HG03439 (cell line): ENCODE data around the gene IFNL3.
"Not testable (repeated sequence)": the region's sequence is repeated elsewhere in the genome, so short reads cannot be mapped to it uniquely, and the experiment has no call there.

Source experiments
- ATAC-seq: cut with Tn5 transposase; IDR thresholded peaks from one replicate; pipeline ENCODE4 v1.9.1; 2021; ENCODE audit warnings: mild to moderate bottlenecking, moderate library complexity; ENCODE audit not compliant: unreplicated experiment

IFNL3 gene

DNA sequence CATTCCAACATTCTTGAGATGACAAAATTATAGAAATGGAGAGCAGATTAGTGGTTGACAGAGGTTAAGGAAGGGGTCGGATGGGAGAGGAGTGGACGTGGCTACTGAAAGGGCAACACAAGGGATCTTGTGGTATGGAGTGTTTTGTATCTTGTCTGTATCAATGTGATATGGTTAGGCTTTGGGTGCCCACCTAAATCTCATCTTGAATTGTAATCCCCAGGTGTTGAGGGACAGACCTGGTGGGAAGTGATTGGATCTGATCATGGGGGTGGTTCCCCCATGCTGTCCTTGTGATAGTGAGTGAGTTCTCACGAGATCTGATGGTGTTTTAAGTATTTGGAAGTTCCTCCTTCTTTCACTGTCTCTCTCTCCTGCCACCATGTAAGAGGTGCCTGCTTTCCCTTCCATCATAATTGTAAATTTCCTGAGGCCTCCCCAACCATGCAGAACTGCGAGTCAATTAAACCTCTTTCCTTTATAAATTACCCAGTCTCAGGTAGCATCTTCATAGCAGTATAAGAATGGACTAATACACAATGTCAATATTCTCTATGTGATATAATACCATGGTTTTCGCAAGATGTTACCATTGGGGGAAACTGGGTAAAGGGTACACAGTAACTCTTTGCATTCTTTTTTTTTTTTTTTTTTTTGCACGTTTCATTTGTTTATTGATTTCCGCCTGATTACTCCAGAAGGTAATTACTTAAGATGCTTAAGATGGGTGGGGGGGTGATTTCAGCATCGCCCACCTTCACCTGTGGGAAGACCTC is 8.8 kb upstream of the IFNL3 start:
- ATAC-seq, result no peak

DNA sequence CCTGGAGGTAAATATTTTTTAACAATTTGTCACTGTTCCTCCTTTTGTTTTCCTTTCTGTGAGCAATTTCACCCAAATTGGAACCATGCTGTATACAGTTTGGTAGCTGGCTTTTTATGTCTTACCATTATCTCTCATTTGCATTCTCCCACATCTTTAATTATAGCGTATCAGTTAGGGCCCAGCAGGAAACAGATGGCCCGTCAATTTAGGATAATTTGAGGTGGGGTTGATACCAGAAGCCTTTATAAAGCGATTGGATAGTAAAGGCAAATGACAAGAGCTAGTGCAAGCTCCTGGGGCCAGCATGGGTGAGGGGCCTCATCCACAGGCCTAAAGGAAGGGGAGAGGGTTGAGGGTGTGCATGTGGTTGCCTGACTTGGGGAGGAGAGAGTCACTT is 7.7 kb upstream of the IFNL3 start:
- ATAC-seq, result no peak

DNA sequence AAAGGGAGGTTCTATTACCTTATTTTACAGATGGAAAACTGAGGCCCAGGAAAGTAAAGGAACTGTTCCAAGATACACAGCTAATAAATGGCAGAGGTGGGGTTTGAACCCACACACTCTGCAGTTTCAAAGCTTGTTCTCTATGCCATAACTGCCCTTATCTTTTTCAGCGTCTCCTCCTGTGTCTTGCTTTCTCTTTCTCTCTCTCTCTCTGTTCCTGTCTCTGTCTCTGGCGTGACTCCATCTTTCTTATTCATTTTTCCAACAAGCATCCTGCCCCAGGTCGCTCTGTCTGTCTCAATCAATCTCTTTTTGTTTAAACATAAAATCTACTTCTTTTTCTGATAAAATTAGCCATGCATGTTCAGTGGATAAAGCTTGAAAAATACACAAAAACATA is 7.0 kb upstream of the IFNL3 start:
- ATAC-seq, result no peak

DNA sequence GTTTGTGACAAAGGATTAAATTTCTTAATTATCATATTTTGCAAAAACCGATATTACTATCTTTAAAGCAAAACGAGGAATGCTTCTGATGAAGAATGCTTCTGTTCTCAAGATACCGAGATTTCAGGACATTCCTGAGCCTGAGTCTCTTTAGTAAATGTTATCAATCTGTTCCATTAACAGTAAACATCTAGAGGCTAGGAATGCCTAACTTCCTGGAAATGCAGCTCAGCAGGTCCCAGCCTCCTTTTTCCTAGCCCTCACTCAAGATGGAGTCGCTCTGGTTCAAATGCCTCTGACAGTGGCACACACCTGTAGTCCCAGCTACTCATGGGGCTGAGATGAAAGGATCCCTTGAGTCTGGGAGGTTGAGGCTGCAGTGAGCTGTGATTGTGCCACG is 6.3 kb upstream of the IFNL3 start:
- no peak for ATAC-seq

DNA sequence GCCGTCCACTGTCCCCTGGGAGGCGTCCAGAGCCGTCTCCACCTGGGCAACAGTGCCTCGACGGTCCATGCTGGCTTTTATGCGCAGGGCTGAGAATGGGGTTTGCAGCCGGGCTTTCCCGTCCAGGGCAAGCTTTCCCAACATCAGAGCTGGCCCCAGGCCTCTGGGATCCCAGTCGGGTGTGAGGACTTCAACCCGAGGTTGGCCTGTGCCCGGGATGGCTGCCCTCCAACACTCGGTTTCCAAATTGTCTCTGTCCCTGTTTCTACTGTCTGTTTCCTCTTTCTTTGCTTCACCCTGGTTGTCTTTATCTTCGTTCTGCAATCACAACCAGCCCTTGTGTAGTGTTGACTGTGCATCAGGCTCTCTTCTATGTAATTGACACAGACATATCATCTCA is 4.0 kb upstream of the IFNL3 start, which contains the start of gene IFNL4:
TSS of gene IFNL4 (minus strand) at position 51 of the 400 bp plus-strand sequence.
- ATAC-seq, result no peak

DNA sequence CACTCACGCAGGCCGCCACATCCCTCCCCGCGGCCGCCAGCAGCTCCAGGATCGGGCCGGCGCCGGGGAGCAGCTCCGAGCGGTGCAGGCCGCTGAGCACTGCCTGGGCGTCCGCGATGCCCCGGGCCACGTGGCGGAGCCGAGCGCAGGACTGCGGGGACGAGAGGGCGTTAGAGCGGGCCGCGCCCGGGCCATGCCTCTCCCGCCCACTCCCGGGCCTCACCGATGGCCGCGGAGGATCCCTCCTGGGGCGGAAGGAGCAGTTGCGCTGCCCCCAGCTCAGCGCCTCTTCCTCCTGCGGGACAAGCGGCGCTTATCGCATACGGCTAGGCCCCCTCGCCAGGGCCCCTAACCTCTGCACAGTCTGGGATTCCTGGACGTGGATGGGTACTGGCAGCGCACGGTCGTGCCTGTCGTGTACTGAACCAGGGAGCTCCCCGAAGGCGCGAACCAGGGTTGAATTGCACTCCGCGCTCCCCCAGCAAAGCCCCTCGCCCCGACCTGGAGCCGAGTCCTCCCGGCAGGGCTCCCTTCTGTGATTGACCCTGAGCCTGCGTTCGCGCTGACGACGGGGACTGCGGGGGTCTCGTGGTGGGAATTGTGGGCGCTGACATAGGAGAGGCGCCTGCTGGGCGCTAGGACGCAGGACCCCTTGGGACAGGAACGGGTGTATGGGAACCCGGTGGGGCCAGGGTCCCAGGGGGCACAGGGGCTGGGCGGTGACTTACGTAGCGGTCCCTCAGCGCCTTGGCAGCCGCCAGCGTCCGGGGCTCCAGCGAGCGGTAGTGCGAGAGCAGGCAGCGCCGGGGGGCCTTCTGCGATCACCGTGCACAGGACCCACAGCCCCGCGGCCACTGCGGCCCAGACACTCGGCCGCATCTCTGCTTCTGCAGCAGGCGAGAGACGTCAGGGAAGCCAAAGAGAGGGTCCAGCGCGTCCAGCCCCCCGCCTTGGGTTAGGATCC is 3.2 kb upstream of the IFNL3 start:
- no peak for ATAC-seq

DNA sequence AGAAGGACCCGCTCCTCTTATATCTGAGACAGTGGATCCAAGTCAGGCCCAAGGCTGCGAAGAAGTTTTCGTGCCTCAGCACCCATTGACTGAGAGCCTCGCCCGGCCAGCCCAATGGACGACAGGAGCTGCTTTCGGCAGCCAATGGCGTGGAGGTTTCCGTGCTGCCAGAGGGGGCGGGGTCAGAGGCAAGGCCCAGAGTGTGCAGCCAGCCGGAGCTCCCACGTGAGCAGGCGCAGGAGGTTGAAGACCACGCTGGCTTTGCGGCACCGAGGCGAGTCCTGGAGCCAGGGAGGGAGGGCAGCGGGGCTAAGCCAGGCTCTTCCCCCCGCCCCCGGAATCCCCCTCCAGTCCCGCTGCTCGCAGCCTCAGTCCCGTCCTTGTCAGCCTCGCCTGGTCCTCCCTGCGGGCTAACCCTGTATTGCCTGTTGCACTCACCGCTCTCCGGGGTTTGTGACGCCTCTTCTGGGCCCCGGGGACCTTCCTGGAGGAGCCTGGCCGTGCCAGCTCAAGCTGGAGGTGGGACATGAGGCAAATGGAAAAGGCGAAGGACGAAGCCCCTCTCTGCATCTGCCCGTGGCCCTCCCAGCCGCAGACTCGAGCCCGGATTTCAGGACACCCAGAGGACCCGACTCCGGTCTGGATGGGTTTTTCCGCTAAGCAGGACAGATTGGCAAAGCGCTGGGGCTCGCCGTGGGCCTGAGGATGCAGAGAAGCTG is 2.3 kb upstream of the IFNL3 start:
- no peak for ATAC-seq

DNA sequence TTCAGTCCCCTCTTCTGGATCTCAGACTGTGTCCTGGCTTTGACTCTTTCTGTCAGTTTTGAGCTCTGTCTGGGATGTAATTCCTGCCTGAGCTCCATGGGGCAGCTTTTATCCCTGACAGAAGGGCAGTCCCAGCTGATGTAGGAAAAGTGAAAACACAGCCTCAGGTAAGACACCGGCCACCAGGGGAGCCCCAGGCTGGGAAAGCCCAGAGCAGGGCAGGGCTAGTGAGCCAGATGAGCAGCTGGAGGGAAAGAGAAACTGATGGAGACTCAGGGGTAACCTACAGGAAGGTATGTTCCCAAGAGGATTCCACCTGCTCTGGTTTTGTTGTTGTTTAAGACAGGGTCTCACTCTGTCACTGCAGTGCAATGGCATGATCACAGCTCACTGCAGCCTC is 360 bp upstream of the IFNL3 start:
- ATAC-seq, result not testable (repeated sequence)

DNA sequence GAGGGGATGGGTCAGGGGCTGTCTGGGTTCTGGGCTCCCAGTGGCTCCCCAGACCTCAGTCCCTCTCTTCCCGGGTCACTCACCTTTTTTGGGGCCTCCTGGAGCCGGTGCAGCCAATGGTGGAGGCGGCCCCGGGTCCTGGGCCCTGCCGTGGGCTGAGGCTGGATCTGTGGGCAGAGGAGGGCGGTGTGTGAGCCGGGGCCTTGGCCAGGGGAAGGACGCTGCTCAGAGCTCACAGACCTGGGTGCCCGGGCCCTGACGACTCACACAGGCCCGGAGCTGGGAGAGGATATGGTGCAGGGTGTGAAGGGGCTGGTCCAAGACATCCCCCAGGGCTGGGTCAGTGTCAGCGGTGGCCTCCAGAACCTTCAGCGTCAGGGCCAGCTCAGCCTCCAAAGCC is 1.1 kb downstream of the IFNL3 start:
- ATAC-seq, result not testable (repeated sequence)

DNA sequence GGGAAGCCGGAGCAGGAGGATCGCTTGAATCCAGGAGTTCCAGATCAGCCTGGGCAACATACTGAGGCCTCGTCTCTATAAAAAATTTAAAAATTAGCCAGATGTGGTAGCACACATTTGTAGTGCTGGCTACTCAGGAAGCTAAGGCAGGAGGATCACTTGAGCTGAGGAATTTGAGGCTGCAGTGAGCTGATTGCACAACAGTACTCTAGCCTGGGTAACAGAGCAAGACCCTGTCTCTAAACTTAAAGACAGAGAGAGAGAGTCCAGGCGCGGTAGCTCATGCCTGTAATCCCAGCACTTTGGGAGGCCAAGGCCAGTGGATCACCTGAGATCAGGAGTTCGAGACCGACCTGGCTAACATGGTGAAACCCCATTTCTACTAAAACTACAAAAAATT is 4.4 kb downstream of the IFNL3 start:
- ATAC-seq, result no peak

DNA sequence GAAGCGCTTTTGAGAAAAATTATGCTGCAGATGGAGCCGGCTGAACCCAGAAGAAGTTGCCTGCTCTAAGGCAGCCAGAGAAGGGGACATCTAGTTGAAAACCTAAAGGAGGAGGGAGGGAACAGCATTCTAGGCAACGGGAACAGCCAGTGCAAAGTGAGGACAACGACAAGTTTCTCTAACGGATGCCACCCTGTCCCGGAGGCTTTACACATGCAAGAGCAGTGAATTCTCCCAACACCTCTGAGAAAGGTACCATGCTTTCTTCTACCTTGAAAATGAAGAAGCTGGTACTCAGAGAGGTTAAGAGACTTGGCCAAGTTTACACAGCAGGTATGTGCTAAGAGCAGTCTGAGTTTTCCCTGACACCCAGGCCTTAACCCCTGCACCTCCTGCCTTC is 5.9 kb downstream of the IFNL3 start:
- ATAC-seq, result no peak

DNA sequence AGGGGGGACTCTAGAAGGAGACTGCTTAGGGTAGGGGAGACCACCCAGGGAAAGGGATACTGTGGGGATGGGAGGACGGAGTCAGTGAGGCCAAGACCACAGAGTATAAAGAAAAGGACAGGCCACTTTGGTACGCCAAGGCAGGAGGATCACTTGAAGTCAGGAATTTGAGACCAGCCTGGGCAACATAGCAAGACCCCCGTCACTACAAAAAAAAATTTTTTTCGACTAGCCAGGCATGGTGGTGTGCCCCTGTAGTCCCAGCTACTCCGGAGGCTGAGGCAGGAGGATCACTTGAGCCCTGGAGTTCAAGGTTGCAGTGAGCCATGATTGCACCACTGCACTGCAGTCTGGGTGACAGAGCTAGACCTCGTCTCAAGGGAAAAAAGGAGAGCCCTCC is 6.6 kb downstream of the IFNL3 start:
- ATAC-seq, result no peak

DNA sequence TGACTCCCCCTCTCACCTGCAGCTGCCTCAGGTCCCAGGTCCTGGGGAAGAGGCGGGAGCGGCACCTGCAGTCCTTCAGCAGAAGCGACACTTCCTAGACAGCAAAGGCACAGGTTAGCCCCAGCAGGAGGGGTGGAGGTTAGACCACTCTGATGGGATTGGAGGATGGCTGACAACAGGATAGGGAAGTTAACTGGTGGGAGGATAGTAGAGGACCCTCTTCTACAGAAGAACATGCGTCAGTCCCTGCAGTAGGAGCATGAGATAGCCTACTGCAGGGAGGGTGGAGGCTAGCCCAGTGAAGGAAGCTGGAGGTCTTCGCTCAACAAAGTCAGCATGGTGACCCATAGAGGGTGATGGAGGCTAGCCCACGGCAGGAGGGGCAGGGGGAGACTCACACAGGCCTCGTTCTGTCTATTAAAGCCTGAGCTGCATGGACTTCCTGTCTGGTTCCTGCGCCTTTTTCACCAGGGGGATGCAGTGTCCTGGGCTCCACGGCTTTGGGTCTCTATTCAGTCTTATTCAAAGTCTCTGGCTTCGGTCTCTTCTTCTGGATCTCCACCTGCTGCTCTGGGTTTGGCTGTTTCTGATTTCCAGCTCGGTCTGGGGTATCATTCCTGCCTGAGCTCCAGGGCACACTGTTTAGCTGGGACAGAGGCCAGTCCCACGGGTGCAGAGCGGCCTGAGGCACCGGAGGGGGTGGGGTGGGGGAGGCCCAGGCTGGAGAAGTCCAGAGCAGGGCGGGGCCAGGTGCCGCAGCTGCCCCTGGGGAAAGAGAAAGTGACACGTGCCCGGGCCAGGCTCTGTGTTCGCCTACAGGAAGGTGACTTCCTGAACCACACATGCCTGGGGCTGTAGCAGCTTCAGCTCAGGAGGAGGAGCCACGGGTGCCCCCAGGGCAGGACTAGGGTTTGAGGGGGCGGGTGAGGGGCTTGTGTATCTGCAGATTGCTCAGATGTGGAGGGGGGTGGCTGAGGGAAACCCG is 7.3 kb downstream of the IFNL3 start:
- ATAC-seq, result no peak

DNA sequence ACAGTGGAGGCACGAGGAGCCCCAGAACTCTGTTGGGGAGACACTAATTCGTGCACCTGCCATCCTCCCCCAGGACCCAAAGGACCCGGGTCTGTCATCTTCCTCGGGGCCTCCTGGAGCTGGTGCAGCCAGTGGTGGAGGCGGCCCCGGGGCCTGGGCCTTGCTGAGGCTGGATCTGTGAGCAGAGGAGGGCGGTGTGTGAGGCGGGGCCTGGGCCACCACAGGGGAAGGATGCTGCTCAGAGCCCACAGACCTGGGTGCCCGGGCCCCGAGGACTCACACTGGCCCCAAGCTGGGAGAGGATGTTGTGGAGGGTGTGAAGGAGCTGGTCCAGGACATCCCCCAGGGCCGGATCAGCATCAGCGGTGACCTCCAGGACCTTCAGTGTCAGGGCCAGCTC is 8.3 kb downstream of the IFNL3 start:
- no peak for ATAC-seq

DNA sequence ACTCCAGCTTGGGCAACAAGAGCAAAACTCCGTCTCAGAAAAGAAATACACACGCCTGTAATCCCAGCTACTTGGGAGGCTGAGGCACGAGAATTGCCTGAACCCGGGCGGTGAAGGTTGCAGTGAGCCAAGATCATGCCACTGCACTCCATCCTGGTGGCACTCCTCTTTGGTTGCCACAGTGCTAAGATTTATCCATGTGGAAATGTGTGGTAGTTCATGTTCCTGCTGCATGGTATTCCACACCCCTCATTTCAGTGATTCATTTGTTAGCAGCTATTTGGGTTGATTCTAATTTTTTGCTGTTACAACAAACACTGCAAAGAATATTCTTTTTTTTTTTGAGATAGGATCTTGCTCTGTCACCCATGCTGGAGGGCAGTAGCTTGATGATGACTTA is 12.1 kb downstream of the IFNL3 start:
- no peak for ATAC-seq

DNA sequence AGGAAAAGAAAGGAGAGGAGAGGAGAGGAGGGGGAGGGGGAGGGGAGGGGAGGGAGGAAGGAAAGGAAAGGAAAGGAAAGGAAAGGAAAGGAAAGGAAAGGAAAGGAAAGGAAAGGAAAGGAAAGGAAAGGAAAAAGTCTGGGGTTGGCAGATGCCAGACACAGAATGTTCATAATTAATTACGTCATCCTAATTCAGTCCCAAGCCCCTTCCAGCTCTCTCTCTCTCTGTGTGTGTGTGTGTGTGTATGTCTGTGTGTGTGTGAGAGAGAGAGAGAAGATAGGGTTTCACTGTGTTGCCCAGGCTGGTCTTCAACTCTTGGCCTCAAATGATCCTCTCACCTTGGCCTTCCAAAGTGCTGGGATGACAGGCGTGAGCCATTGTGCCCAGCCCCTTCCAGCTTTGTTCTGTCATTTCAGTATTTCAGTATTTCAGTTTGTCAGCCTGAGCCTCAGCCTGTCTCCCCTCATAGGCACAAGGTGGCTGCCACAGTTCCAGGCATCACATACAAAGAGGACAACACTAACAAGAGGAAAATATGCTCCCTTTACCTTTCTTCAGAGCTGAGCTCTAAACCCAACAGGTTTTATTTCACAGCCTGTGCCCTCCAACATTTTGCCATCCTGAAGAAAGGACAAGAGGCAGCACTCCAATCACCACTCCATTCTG is 14.6 kb downstream of the IFNL3 start:
- no peak for ATAC-seq

DNA sequence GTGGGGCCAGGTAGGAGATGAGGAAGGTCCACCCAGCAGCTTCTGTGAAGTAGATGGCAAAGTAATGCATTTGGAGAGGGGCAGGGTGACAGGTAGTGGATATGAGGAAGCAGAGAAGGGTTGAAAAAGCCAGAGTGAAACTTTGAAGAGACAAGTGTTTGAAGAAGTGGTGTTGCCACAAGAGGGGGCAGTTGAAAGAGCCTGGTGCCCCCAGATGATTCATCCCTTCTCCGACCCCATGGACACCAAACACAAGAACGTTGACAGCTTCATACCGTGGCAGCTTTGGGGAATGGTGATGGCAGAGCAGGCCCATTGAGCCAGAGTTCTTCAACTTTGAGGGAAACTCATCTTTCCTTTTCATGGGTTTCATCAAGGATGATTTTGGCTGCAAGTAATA is 19.9 kb downstream of the IFNL3 start:
- ATAC-seq, result no peak

DNA sequence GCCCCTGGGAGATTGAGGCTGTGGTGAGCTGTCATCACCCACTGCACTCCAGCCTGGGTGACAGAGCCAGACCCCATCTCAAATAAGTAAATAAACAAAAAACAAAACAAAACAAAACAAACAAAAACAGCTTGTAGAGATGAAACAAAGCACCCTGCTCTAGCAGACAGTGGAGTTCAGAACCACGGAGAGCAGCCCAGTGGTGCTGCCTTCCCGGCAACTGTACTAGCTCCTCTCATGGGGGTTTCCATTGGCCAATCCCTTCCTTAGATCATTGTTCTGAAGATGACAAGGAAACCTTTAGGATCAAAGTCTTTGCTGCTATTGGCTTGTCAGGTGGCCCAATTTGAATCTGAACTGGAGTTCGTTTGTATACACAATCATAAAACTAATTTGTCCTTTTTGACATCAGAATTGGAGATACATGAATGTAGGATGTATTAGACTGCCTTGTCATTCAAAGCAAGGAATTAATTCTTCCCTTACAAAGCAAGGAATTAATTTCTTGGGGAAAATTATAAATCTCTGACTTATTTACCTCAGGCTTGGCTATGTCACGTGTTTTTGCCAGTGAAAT is 21.0 kb downstream of the IFNL3 start:
- ATAC-seq, result no peak

DNA sequence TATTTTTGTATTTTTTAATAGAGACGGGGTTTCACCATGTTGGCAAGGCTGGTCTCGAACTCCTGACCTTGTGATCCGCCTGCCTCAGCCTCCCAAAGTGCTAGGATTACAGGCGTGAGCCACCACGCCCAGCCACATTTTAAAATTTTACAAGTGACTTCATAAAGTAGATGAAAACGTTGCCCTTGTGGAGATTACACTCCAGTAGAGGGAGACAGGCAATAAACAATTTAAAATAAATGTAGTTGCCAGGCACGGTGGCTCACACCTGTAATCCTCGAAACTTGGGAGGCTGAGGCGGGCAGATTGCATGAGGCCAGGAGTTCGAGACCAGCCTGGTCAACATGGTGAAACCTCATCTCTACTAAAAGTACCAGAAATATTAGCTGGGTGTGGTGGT is 25.7 kb downstream of the IFNL3 start:
- ATAC-seq, result not testable (repeated sequence)
